ENCODE data around the gene METAP2.

DNA sequence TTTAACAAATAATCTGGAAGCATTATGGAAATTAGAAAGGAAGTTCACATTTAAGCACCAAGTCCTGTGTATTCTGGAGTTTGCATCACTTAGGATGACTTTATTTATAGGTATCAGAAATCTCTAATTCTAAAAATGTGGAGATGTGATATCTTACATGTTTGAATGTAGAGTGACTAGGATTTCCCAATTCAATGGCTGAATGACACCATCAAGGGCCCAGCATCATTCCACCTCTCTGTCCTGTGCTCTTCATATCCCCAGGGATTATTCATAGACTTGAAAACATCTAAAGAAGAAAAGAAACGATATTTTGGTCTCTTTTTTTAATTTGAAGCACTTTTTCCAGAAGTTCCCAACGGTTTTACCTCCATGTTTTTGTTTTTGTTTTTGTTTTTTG lies 15.2 kb upstream of the METAP2 start:
- TF ChIP-seq CTCF (IDR thresholded peaks at IDR 0.05; ENCODE audit: insufficient read depth, low read depth, low read length), result no peak
- no peak for TF ChIP-seq EZH2 (IDR thresholded peaks at IDR 0.05; ENCODE audit: insufficient read depth, low read length)

Data from astrocyte (in vitro differentiated cells and primary cell).